Panc1 (cell line): ENCODE measurements around the gene VSIG10L2. TPM values are rescaled to one million over a fixed set of nuclear protein-coding genes. Genes with fewer than 3 reads are reported as not detected.

Source experiments
- ATAC-seq: fragments of 200-7000 bp; cut with Tn5 transposase; 2 replicates; pipeline ENCODE4 v1.9.1; 2020; ENCODE audit warnings: mild to moderate bottlenecking, moderate library complexity
- BruUV-seq: library from RNA; stranded (reverse); fragments of 400-500 nt; replicated peaks from 2 replicates; lab custom pipeline; 2021; lab: Mats Ljungman, UMichigan
- CTCF ChIA-PET: fragments of 300-600 bp; sonication (Branson Sonifier 250); formaldehyde crosslinking; loops from one replicate; lab custom pipeline; 2022; ENCODE audit warnings: antibody characterized with exemption; lab: Charles Lee
- POLR2A ChIA-PET: fragments of 300-600 bp; sonication (Branson Sonifier 250); formaldehyde crosslinking; loops from one replicate; lab custom pipeline; 2022; ENCODE audit warnings: antibody characterized with exemption; lab: Charles Lee
- DNase-seq: peaks from one replicate; pipeline ENCODE4 v3.0.0-alpha.2; 2010; ENCODE audit warnings: low read depth, low spot score
- H3K27ac ChIP-seq: 2 replicates; pipeline ENCODE4 v1.5.1; 2011; ENCODE audit warnings: mild to moderate bottlenecking, low read length, inconsistent platforms
- H3K27me3 ChIP-seq: fragments of 200-500 bp; sonication (Bioruptor generic); 2 replicates; pipeline ENCODE4 v1.6.0; 2014; ENCODE audit warnings: low read length, inconsistent platforms; ENCODE audit not compliant: control insufficient read depth, insufficient read depth
- H3K36me3 ChIP-seq: fragments of 200-500 bp; sonication (Bioruptor generic); 2 replicates; pipeline ENCODE4 v1.5.1; 2014; ENCODE audit warnings: inconsistent platforms, mild to moderate bottlenecking, low read length, moderate library complexity; ENCODE audit not compliant: control insufficient read depth, insufficient read depth
- H3K4me1 ChIP-seq: 2 replicates; pipeline ENCODE4 v1.5.1; 2011; ENCODE audit warnings: inconsistent platforms, mild to moderate bottlenecking, low read length, moderate library complexity; ENCODE audit not compliant: control insufficient read depth, insufficient read depth
- H3K4me3 ChIP-seq, 2 experiments: 2 replicates each; pipeline ENCODE4 v1.5.1; 2011 to 2012; ENCODE audit warnings: low read depth in 2 of 2, low read length in 2 of 2, mild to moderate bottlenecking in 2 of 2, inconsistent platforms in 1 of 2, moderate library complexity in 1 of 2
- H3K9me3 ChIP-seq: fragments of 200-500 bp; sonication (Bioruptor generic); 2 replicates; pipeline ENCODE4 v1.5.1; 2014; ENCODE audit warnings: low read depth, mild to moderate bottlenecking, inconsistent platforms, low read length, moderate library complexity; ENCODE audit not compliant: control insufficient read depth, insufficient read depth
- POLR2AphosphoS5 ChIP-seq: IDR thresholded peaks from 2 replicates; pipeline ENCODE4 v1.6.1; 2012; ENCODE audit warnings: mild to moderate bottlenecking, low read depth, low read length, moderate library complexity
- SIN3A ChIP-seq: IDR thresholded peaks from 2 replicates; pipeline ENCODE4 v1.6.1; 2012; ENCODE audit warnings: low read depth, mild to moderate bottlenecking, low read length, moderate library complexity, borderline replicate concordance; ENCODE audit not compliant: insufficient read depth
- TCF7L2 ChIP-seq: IDR thresholded peaks from 2 replicates; pipeline ENCODE4 v1.6.1; 2011; ENCODE audit warnings: mild to moderate bottlenecking, low read depth, low read length, inconsistent platforms
- in situ Hi-C: cut with HindIII; loops from 2 replicates; pipeline ENCODE4 v1.10.0; 2016; ENCODE audit warnings: low sequenced_read_pairs, low pct_unique_long_range_greater_than_20kb
- intact Hi-C: fragments of 100-400 bp; cut with micrococcal nuclease; formaldehyde crosslinking; loops from one replicate; pipeline ENCODE4 v1.10.0; 2022; ENCODE audit not compliant: unreplicated experiment
- total RNA-seq: library from RNA; stranded (reverse); gene quantifications from one replicate; pipeline ENCODE4 v1.2.1, GENCODE V29; 2021; ENCODE audit not compliant: unreplicated experiment
- TF ChIP-seq, protein P1 (sequence below), 2 experiments: IDR thresholded peaks; 2 replicates each; pipeline ENCODE4 v1.6.1; 2011 to 2012; ENCODE audit warnings: low read depth in 2 of 2, control low read depth in 1 of 2, low read length in 1 of 2, mild to moderate bottlenecking in 1 of 2, moderate library complexity in 1 of 2; ENCODE audit not compliant: insufficient read depth in 1 of 2
- TF ChIP-seq, protein P2 (sequence below): fragments of 450-650 bp; IDR thresholded peaks from 2 replicates; pipeline ENCODE4 v1.5.1; 2017; ENCODE audit warnings: mild to moderate bottlenecking

Gene VSIG10L2
- total RNA-seq, 1 experiment from 2014 or later, result not detected

DNA sequence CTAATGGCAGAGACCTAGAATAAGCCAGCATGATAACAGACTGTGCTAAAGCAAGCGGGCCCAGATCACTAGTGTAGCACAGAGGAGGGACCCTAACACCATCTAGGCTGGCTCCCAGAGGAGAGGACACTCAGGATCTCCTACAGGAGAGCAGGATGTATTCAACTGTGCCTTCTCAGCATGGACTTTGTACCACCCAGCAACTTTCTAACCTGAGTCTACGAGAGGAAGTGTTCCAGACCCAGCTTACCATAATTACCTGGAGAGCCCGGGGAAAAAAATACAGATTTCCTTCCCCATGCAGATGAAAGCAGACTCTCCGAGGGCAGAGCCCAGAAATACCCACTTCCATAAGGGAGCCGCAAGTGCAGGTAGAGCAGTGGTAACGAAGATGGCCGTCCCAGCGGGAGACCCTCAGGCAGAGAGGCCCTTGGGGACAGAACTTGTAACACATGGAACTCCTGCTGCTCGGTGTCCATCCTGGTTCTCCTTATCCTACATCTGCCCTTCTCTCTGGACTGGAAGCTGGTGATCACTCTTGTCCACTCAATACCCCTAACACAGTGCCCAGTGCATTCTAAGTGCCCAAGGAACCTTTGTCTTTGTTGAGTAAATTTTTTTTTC lies 21.3 kb upstream of the VSIG10L2 start:
- ChIA-PET POLR2A (no interaction called here), CTCF (no interaction called here)
- H3K27ac ChIP-seq, result no peak overlapping the region
- intact Hi-C loops (no loop called here), in situ Hi-C loops (loop anchor here (25.0 kb wide), 2 partner anchors 163 to 288 kb away; partner anchors contain the start of genes FAM118B and RPUSD4)
- no peaks in the 10 kb centered on the region for H3K4me1 ChIP-seq
- peaks cover 12% of the 10 kb centered on the region; the same call in 1 of the 2 replicates for H3K27me3 ChIP-seq
- no peaks in the 10 kb centered on the region for H3K9me3 ChIP-seq
- DNase-seq, result no peak
- ATAC-seq, result no peak
- no peak overlapping the region for H3K4me3 ChIP-seq
- TF ChIP-seq, protein P1, sequence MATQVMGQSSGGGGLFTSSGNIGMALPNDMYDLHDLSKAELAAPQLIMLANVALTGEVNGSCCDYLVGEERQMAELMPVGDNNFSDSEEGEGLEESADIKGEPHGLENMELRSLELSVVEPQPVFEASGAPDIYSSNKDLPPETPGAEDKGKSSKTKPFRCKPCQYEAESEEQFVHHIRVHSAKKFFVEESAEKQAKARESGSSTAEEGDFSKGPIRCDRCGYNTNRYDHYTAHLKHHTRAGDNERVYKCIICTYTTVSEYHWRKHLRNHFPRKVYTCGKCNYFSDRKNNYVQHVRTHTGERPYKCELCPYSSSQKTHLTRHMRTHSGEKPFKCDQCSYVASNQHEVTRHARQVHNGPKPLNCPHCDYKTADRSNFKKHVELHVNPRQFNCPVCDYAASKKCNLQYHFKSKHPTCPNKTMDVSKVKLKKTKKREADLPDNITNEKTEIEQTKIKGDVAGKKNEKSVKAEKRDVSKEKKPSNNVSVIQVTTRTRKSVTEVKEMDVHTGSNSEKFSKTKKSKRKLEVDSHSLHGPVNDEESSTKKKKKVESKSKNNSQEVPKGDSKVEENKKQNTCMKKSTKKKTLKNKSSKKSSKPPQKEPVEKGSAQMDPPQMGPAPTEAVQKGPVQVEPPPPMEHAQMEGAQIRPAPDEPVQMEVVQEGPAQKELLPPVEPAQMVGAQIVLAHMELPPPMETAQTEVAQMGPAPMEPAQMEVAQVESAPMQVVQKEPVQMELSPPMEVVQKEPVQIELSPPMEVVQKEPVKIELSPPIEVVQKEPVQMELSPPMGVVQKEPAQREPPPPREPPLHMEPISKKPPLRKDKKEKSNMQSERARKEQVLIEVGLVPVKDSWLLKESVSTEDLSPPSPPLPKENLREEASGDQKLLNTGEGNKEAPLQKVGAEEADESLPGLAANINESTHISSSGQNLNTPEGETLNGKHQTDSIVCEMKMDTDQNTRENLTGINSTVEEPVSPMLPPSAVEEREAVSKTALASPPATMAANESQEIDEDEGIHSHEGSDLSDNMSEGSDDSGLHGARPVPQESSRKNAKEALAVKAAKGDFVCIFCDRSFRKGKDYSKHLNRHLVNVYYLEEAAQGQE (IDR thresholded peaks at IDR 0.05; ENCODE audit: insufficient read depth in 1 of 2, low read depth in 2 of 2, low read length in 1 of 2), result no peak
- TF ChIP-seq SIN3A (no peak), POLR2AphosphoS5 (no peak), TCF7L2 (no peak)
- TF ChIP-seq, protein P2, sequence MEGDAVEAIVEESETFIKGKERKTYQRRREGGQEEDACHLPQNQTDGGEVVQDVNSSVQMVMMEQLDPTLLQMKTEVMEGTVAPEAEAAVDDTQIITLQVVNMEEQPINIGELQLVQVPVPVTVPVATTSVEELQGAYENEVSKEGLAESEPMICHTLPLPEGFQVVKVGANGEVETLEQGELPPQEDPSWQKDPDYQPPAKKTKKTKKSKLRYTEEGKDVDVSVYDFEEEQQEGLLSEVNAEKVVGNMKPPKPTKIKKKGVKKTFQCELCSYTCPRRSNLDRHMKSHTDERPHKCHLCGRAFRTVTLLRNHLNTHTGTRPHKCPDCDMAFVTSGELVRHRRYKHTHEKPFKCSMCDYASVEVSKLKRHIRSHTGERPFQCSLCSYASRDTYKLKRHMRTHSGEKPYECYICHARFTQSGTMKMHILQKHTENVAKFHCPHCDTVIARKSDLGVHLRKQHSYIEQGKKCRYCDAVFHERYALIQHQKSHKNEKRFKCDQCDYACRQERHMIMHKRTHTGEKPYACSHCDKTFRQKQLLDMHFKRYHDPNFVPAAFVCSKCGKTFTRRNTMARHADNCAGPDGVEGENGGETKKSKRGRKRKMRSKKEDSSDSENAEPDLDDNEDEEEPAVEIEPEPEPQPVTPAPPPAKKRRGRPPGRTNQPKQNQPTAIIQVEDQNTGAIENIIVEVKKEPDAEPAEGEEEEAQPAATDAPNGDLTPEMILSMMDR, result no peak
- BruUV-seq, result no TSS peak
- H3K36me3 ChIP-seq, result no peaks in the 10 kb centered on the region

DNA sequence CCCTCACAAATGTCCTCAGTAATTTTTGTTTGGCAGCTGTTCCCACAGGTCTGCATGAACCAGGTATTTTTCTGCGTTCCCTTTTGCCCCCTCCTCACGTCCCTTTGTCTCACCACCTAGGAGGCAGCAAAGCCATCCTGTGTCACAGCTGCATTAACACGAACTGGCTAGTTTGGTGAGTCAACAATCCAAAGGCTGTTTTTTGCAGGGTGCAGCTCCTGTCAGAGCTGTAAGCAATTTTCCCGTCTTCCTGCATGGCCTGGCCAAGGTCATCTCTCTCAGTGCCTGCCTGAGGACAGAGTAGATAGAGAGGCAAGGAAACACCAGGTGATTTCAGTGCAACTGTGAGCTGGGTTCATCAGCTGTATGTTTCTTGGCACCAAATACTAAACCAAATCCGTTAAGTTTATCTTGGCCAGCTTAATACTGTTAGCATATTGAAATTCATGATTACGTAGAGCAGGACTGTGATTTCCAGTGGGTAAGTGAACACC lies 20.6 kb upstream of the VSIG10L2 start:
- H3K27me3 ChIP-seq, result peaks cover 9% of the 10 kb centered on the region; the same call in 1 of the 2 replicates
- CTCF ChIA-PET, result interaction anchor here (0.7 kb wide), 1 partner anchor 267 kb away, joined by 3 read pairs; no protein-coding TSS in a partner anchor
- no peaks in the 10 kb centered on the region for H3K9me3 ChIP-seq
- BruUV-seq, result no TSS peak
- ATAC-seq (no peak), DNase-seq (no peak)
- in situ Hi-C loops, result loop anchor here (25.0 kb wide), 1 partner anchor 287 kb away; the partner anchor contains the start of genes FAM118B and RPUSD4
- no peak overlapping the region for H3K27ac ChIP-seq
- H3K4me3 ChIP-seq, result no peak overlapping the region
- intact Hi-C loops, result no loop called here
- POLR2A ChIA-PET, result no interaction called here
- no peak for TF ChIP-seq POLR2AphosphoS5
- TF ChIP-seq, protein P2, result no peak
- TF ChIP-seq, protein P1 (IDR thresholded peaks at IDR 0.05; ENCODE audit: insufficient read depth in 1 of 2, low read depth in 2 of 2, low read length in 1 of 2), result no peak
- no peaks in the 10 kb centered on the region for H3K4me1 ChIP-seq
- H3K36me3 ChIP-seq, result no peaks in the 10 kb centered on the region
